Mesenchymal stem cell (in vitro differentiated cells and primary cell): ENCODE results near the gene AKT1S1.

Experiments used
- DNase-seq: peaks from one replicate; pipeline ENCODE4 v3.0.0-alpha.2; 2013
- H2AFZ ChIP-seq: one replicate; pipeline ENCODE4 v1.6.1; 2013; ENCODE audit warnings: low read depth, mild to moderate bottlenecking, control low read depth, inconsistent platforms, low read length, moderate library complexity
- H2AK5ac ChIP-seq: 2 replicates; pipeline ENCODE4 v1.6.1; 2013; ENCODE audit warnings: low read length, moderate library complexity, mild to moderate bottlenecking, inconsistent platforms; ENCODE audit not compliant: severe bottlenecking
- H2BK120ac ChIP-seq: one replicate; pipeline ENCODE4 v1.6.1; 2013; ENCODE audit warnings: low read depth, mild to moderate bottlenecking, inconsistent platforms, low read length, moderate library complexity
- H2BK12ac ChIP-seq, 2 experiments: one replicate each; pipeline ENCODE4 v1.6.1; 2013; ENCODE audit warnings: inconsistent platforms in 2 of 2, low read length in 2 of 2, mild to moderate bottlenecking in 2 of 2, moderate library complexity in 2 of 2, control low read depth in 1 of 2
- H2BK15ac ChIP-seq: one replicate; pipeline ENCODE4 v1.6.1; 2013; ENCODE audit warnings: mild to moderate bottlenecking, low read depth, inconsistent platforms; ENCODE audit not compliant: poor library complexity, severe bottlenecking
- H2BK5ac ChIP-seq: 2 replicates; pipeline ENCODE4 v1.6.1; 2013; ENCODE audit warnings: low read depth, mild to moderate bottlenecking, low read length, control low read depth, inconsistent platforms; ENCODE audit not compliant: poor library complexity, severe bottlenecking
- H3K14ac ChIP-seq, 2 experiments: one replicate each; pipeline ENCODE4 v1.6.1; 2013; ENCODE audit warnings: inconsistent platforms in 2 of 2, low read length in 2 of 2, control low read depth in 1 of 2, mild to moderate bottlenecking in 1 of 2, moderate library complexity in 1 of 2
- H3K18ac ChIP-seq, 2 experiments: one replicate each; pipeline ENCODE4 v1.6.1; 2013; ENCODE audit warnings: inconsistent platforms in 2 of 2, low read length in 2 of 2, control low read depth in 1 of 2, low read depth in 1 of 2, mild to moderate bottlenecking in 1 of 2
- H3K23ac ChIP-seq, 2 experiments: one replicate each; pipeline ENCODE4 v1.6.1; 2013; ENCODE audit warnings: inconsistent platforms in 2 of 2, low read length in 2 of 2, mild to moderate bottlenecking in 2 of 2, moderate library complexity in 2 of 2, control low read depth in 1 of 2
- H3K27ac ChIP-seq: 2 replicates; pipeline ENCODE4 v1.5.1; 2013; ENCODE audit warnings: mild to moderate bottlenecking, moderate library complexity, low read length, control low read depth, inconsistent platforms; ENCODE audit not compliant: poor library complexity, severe bottlenecking
- H3K27me3 ChIP-seq, 2 experiments: 2 replicates each; pipeline versions ENCODE4 v1.6.1 to v1.7.0; 2013; ENCODE audit warnings: low read length in 2 of 2, mild to moderate bottlenecking in 2 of 2, moderate library complexity in 2 of 2, control low read depth in 1 of 2, inconsistent platforms in 1 of 2; ENCODE audit not compliant: control insufficient read depth in 1 of 2, insufficient read depth in 1 of 2
- H3K36me3 ChIP-seq, 2 experiments: 2 replicates each; pipeline versions ENCODE4 v1.6.1 to v1.7.0; 2013; ENCODE audit warnings: low read length in 2 of 2, control low read depth in 1 of 2, inconsistent platforms in 1 of 2, low read depth in 1 of 2, mild to moderate bottlenecking in 1 of 2; ENCODE audit not compliant: insufficient read depth in 2 of 2, control insufficient read depth in 1 of 2
- H3K4ac ChIP-seq, 2 experiments: one replicate each; pipeline ENCODE4 v1.6.1; 2013; ENCODE audit warnings: inconsistent platforms in 2 of 2, low read length in 2 of 2, mild to moderate bottlenecking in 2 of 2, moderate library complexity in 2 of 2, control low read depth in 1 of 2, low read depth in 1 of 2
- H3K4me1 ChIP-seq: 2 replicates; pipeline ENCODE4 v1.6.1; 2013; ENCODE audit warnings: low read depth, low read length, control low read depth; ENCODE audit not compliant: control insufficient read depth, insufficient read depth
- H3K4me2 ChIP-seq: 2 replicates; pipeline ENCODE4 v1.6.1; 2013; ENCODE audit warnings: low read length, mild to moderate bottlenecking, inconsistent platforms; ENCODE audit not compliant: poor library complexity, severe bottlenecking
- H3K4me3 ChIP-seq, 2 experiments: 2 replicates each; pipeline versions ENCODE4 v1.5.1 to v1.7.0; 2013; ENCODE audit warnings: low read length in 2 of 2, mild to moderate bottlenecking in 2 of 2, control low read depth in 1 of 2, low read depth in 1 of 2; ENCODE audit not compliant: insufficient read depth in 1 of 2
- H3K79me1 ChIP-seq: replicated peaks from 2 replicates; pipeline ENCODE4 v1.6.1; 2013; ENCODE audit warnings: mild to moderate bottlenecking, control low read depth, low read length, inconsistent platforms; ENCODE audit not compliant: poor library complexity, severe bottlenecking
- H3K9ac ChIP-seq: 2 replicates; pipeline ENCODE4 v1.7.0; 2013; ENCODE audit warnings: mild to moderate bottlenecking, low read length, moderate library complexity
- H3K9me3 ChIP-seq: 2 replicates; pipeline ENCODE4 v1.7.0; 2013; ENCODE audit warnings: mild to moderate bottlenecking, low read length; ENCODE audit not compliant: control insufficient read depth
- H4K8ac ChIP-seq: one replicate; pipeline ENCODE4 v1.6.1; 2013; ENCODE audit warnings: inconsistent platforms, mild to moderate bottlenecking, low read length, moderate library complexity
- H4K91ac ChIP-seq: one replicate; pipeline ENCODE4 v1.6.1; 2013; ENCODE audit warnings: mild to moderate bottlenecking, low read length, inconsistent platforms
- WGBS: methylation state at CpG from one replicate; pipeline ENCODE4 v1.1.7; 2013; ENCODE audit warnings: mixed read lengths; 5-methylcytosine and 5-hydroxymethylcytosine counted together

Gene AKT1S1

GRCh38 chr19:49837009-49837310 is 40.2 kb downstream of the AKT1S1 start:
- no peaks in the 10 kb centered on the region for H3K9me3 ChIP-seq
- H4K8ac ChIP-seq = no peak overlapping the region
- no peak overlapping the region for H3K4me2 ChIP-seq
- no peak overlapping the region for H4K91ac ChIP-seq
- H3K18ac ChIP-seq = no peak overlapping the region
- no peak overlapping the region for H2BK15ac ChIP-seq
- no peak overlapping the region for H2BK5ac ChIP-seq
- no peak overlapping the region for H3K4ac ChIP-seq
- no peak overlapping the region for H3K23ac ChIP-seq
- H2BK120ac ChIP-seq = no peak overlapping the region
- 79% methylated on average over 5 of the region's 5 CpGs for whole genome bisulfite sequencing
- H3K9ac ChIP-seq = no peak overlapping the region
- no peak for DNase-seq
- no peak overlapping the region for H2AK5ac ChIP-seq
- no peak overlapping the region for H2AFZ ChIP-seq
- H3K27me3 ChIP-seq = no peaks in the 10 kb centered on the region
- no peak overlapping the region for H3K14ac ChIP-seq
- H3K79me1 ChIP-seq = peaks cover 37% of the 10 kb centered on the region
- no peak overlapping the region for H3K4me3 ChIP-seq
- peaks cover 22% of the 10 kb centered on the region for H3K4me1 ChIP-seq
- H3K36me3 ChIP-seq = peaks cover 83 to 91% of the 10 kb centered on the region in 2 experiments
- H2BK12ac ChIP-seq = no peak overlapping the region
- peak overlapping the region; percentile 9 for H3K27ac ChIP-seq

GRCh38 chr19:49836176-49837008 is 40.8 kb downstream of the AKT1S1 start:
- Histone ChIP-seq H3K36me3 (peaks cover 89 to 96% of the 10 kb centered on the region in 2 experiments), H2BK15ac (no peak overlapping the region), H2BK12ac (no peak overlapping the region), H3K9ac (no peak overlapping the region), H3K79me1 (peaks cover 40% of the 10 kb centered on the region), H3K27me3 (no peaks in the 10 kb centered on the region), H2AK5ac (no peak overlapping the region), H4K91ac (no peak overlapping the region), H4K8ac (no peak overlapping the region), H2AFZ (no peak overlapping the region), H3K4me2 (no peak overlapping the region), H3K4ac (no peak overlapping the region), H3K27ac (peak overlapping the region; percentile 8), H2BK120ac (no peak overlapping the region), H2BK5ac (no peak overlapping the region), H3K18ac (no peak overlapping the region), H3K23ac (no peak overlapping the region), H3K14ac (no peak overlapping the region), H3K4me1 (peaks cover 22% of the 10 kb centered on the region), H3K9me3 (no peaks in the 10 kb centered on the region), H3K4me3 (no peak overlapping the region)
- no peak for DNase-seq
- 98% methylated on average over 20 of the region's 20 CpGs for WGBS

GRCh38 chr19:49835562-49835961 is 41.6 kb downstream of the AKT1S1 start:
- no peak overlapping the region for H3K27ac ChIP-seq
- H3K18ac ChIP-seq = no peak overlapping the region
- H3K4me1 ChIP-seq = peaks cover 28% of the 10 kb centered on the region
- H3K4me3 ChIP-seq = no peak overlapping the region
- H3K4me2 ChIP-seq = no peak overlapping the region
- no peaks in the 10 kb centered on the region for H3K9me3 ChIP-seq
- no peak overlapping the region for H3K9ac ChIP-seq
- peak overlapping the region; percentile 7 for H2BK15ac ChIP-seq
- H4K8ac ChIP-seq = no peak overlapping the region
- H3K23ac ChIP-seq = no peak overlapping the region
- no peak overlapping the region for H2BK12ac ChIP-seq
- no peak for DNase-seq
- no peak overlapping the region for H2BK5ac ChIP-seq
- no peaks in the 10 kb centered on the region for H3K27me3 ChIP-seq
- H2AFZ ChIP-seq = no peak overlapping the region
- peaks cover 92 to 97% of the 10 kb centered on the region in 2 experiments for H3K36me3 ChIP-seq
- WGBS = 96% methylated on average over 8 of the region's 12 CpGs
- no peak overlapping the region for H2BK120ac ChIP-seq
- no peak overlapping the region for H3K4ac ChIP-seq
- H3K79me1 ChIP-seq = peaks cover 43% of the 10 kb centered on the region
- no peak overlapping the region for H3K14ac ChIP-seq
- H2AK5ac ChIP-seq = no peak overlapping the region
- no peak overlapping the region for H4K91ac ChIP-seq

- DNase-seq = no peak
- no peak overlapping the region for H3K18ac ChIP-seq
- no peak overlapping the region for H3K4me3 ChIP-seq
- peaks cover 94 to 95% of the 10 kb centered on the region in 2 experiments for H3K36me3 ChIP-seq
- H3K4ac ChIP-seq = no peak overlapping the region
- no peak overlapping the region for H2AFZ ChIP-seq
- H3K9ac ChIP-seq = no peak overlapping the region
- H3K27me3 ChIP-seq = no peaks in the 10 kb centered on the region
- no peak overlapping the region for H3K14ac ChIP-seq
- no peak overlapping the region for H4K8ac ChIP-seq
- 97% methylated on average over 7 of the region's 7 CpGs for WGBS
- H3K79me1 ChIP-seq = peaks cover 57% of the 10 kb centered on the region
- H3K4me1 ChIP-seq = peaks cover 33% of the 10 kb centered on the region
- H3K27ac ChIP-seq = no peak overlapping the region
- H3K4me2 ChIP-seq = no peak overlapping the region
- no peak overlapping the region for H2BK15ac ChIP-seq
- H4K91ac ChIP-seq = no peak overlapping the region
- no peak overlapping the region for H2BK12ac ChIP-seq
- H3K23ac ChIP-seq = no peak overlapping the region
- H3K9me3 ChIP-seq = no peaks in the 10 kb centered on the region
- no peak overlapping the region for H2BK5ac ChIP-seq
- no peak overlapping the region for H2AK5ac ChIP-seq
- H2BK120ac ChIP-seq = no peak overlapping the region
These were observed 43.6 kb downstream of the AKT1S1 start for GRCh38 chr19:49833599-49833998.
